H9 (cell line): ENCODE measurements around the gene CC2D1A. TPM values are rescaled to one million over a fixed set of nuclear protein-coding genes. Genes with fewer than 3 reads are reported as not detected.

Experiments
- DNase-seq: peaks from one replicate; pipeline ENCODE4 v3.0.0-alpha.2; 2017
- H2AFZ ChIP-seq: one replicate; pipeline ENCODE4 v1.6.1; 2013; ENCODE audit warnings: mild to moderate bottlenecking, low read length, control low read depth, moderate library complexity
- H2AK5ac ChIP-seq: 2 replicates; pipeline ENCODE4 v1.6.1; 2013; ENCODE audit warnings: low read length, control low read depth, mixed read lengths; ENCODE audit not compliant: insufficient read length
- H2BK120ac ChIP-seq: one replicate; pipeline ENCODE4 v1.6.1; 2013; ENCODE audit warnings: low read depth, mild to moderate bottlenecking, low read length, control low read depth, inconsistent platforms; ENCODE audit not compliant: poor library complexity, severe bottlenecking
- H2BK12ac ChIP-seq: 2 replicates; pipeline ENCODE4 v1.6.1; 2013; ENCODE audit warnings: low read length, control low read depth, mixed read lengths, low read depth; ENCODE audit not compliant: insufficient read length
- H2BK15ac ChIP-seq: 2 replicates; pipeline ENCODE4 v1.6.1; 2013; ENCODE audit warnings: low read depth, low read length, control low read depth
- H2BK20ac ChIP-seq: one replicate; pipeline ENCODE4 v1.6.1; 2013; ENCODE audit warnings: low read depth, mild to moderate bottlenecking, low read length, control low read depth, inconsistent platforms; ENCODE audit not compliant: poor library complexity, severe bottlenecking
- H2BK5ac ChIP-seq: 2 replicates; pipeline ENCODE4 v1.6.1; 2013; ENCODE audit warnings: low read length, control low read depth, mixed read lengths; ENCODE audit not compliant: insufficient read length
- H3K14ac ChIP-seq: 2 replicates; pipeline ENCODE4 v1.6.1; 2013; ENCODE audit warnings: low read length, control low read depth; ENCODE audit not compliant: insufficient read depth
- H3K18ac ChIP-seq: 2 replicates; pipeline ENCODE4 v1.6.1; 2013; ENCODE audit warnings: low read depth, mild to moderate bottlenecking, mixed read lengths, low read length, control low read depth; ENCODE audit not compliant: insufficient read length
- H3K23ac ChIP-seq: 2 replicates; pipeline ENCODE4 v1.6.1; 2013; ENCODE audit warnings: low read length, control low read depth, mixed read lengths, low read depth; ENCODE audit not compliant: insufficient read length
- H3K23me2 ChIP-seq: 2 replicates; pipeline ENCODE4 v1.6.1; 2013; ENCODE audit warnings: low read depth, mild to moderate bottlenecking, mixed read lengths, low read length, control low read depth; ENCODE audit not compliant: insufficient read length, poor library complexity, severe bottlenecking
- H3K27ac ChIP-seq: 2 replicates; pipeline ENCODE4 v1.5.1; 2013; ENCODE audit warnings: low read length, control low read depth, mixed read lengths, low read depth; ENCODE audit not compliant: insufficient read length
- H3K27me3 ChIP-seq: 2 replicates; pipeline ENCODE4 v1.6.1; 2013; ENCODE audit warnings: low read length, control low read depth, inconsistent platforms; ENCODE audit not compliant: insufficient read depth
- H3K4ac ChIP-seq: 2 replicates; pipeline ENCODE4 v1.6.1; 2013; ENCODE audit warnings: low read depth, mild to moderate bottlenecking, control low read depth, inconsistent platforms, low read length, moderate library complexity
- H3K4me1 ChIP-seq: 2 replicates; pipeline ENCODE4 v1.6.1; 2013; ENCODE audit warnings: low read length, control low read depth, inconsistent platforms; ENCODE audit not compliant: insufficient read depth
- H3K4me2 ChIP-seq: 2 replicates; pipeline ENCODE4 v1.6.1; 2013; ENCODE audit warnings: low read length, control low read depth, mixed read lengths; ENCODE audit not compliant: insufficient read length, insufficient read depth
- H3K56ac ChIP-seq: 2 replicates; pipeline ENCODE4 v1.6.1; 2013; ENCODE audit warnings: low read depth, mild to moderate bottlenecking, mixed read lengths, low read length, control low read depth; ENCODE audit not compliant: insufficient read length
- H3K79me1 ChIP-seq: 2 replicates; pipeline ENCODE4 v1.6.1; 2013; ENCODE audit warnings: low read depth, mild to moderate bottlenecking, moderate library complexity, low read length, control low read depth, inconsistent platforms; ENCODE audit not compliant: insufficient read depth, poor library complexity, severe bottlenecking
- H3K79me2 ChIP-seq: 2 replicates; pipeline ENCODE4 v1.6.1; 2013; ENCODE audit warnings: low read length, control low read depth, inconsistent platforms; ENCODE audit not compliant: insufficient read depth
- H3K9ac ChIP-seq: 2 replicates; pipeline ENCODE4 v1.6.1; 2013; ENCODE audit warnings: low read length, control low read depth, mixed read lengths; ENCODE audit not compliant: insufficient read length; ENCODE audit errors: extremely low read depth
- H3K9me3 ChIP-seq: one replicate; pipeline ENCODE4 v1.6.1; 2013; ENCODE audit warnings: low read depth, low read length, inconsistent platforms; ENCODE audit not compliant: control insufficient read depth
- H3T11ph ChIP-seq: one replicate; pipeline ENCODE4 v1.6.1; 2013; ENCODE audit warnings: mild to moderate bottlenecking, low read length, control low read depth, inconsistent platforms
- H4K20me1 ChIP-seq: one replicate; pipeline ENCODE4 v1.6.1; 2013; ENCODE audit not compliant: control insufficient read depth, insufficient read length, insufficient read depth
- H4K5ac ChIP-seq: 2 replicates; pipeline ENCODE4 v1.6.1; 2013; ENCODE audit warnings: low read depth, mild to moderate bottlenecking, mixed read lengths, low read length, control low read depth; ENCODE audit not compliant: insufficient read length
- H4K8ac ChIP-seq: replicated peaks from 2 replicates; pipeline ENCODE4 v1.6.1; 2013; ENCODE audit warnings: low read length, control low read depth, mixed read lengths, low read depth; ENCODE audit not compliant: insufficient read length
- H4K91ac ChIP-seq: 2 replicates; pipeline ENCODE4 v1.6.1; 2013; ENCODE audit warnings: low read depth, mild to moderate bottlenecking, moderate library complexity, mixed read lengths, low read length, control low read depth; ENCODE audit not compliant: insufficient read length
- H3K27ac Mint-ChIP-seq, 3 experiments: 2 replicates in 2 of 3; 3 replicates in 1 of 3; pipeline ENCODE4 v1.8.0; 2020 to 2021; ENCODE audit warnings: mixed read lengths in 3 of 3, mild to moderate bottlenecking in 1 of 3, moderate library complexity in 1 of 3
- H3K27me3 Mint-ChIP-seq: 2 replicates; pipeline ENCODE4 v1.8.0; 2021; ENCODE audit warnings: low read depth, mild to moderate bottlenecking, moderate library complexity, mixed read lengths
- H3K36me3 Mint-ChIP-seq, 3 experiments: 2 replicates in 2 of 3; 3 replicates in 1 of 3; pipeline ENCODE4 v1.8.0; 2020 to 2021; ENCODE audit warnings: low read depth in 3 of 3, mixed read lengths in 3 of 3; ENCODE audit not compliant: insufficient read depth in 1 of 3
- H3K4me1 Mint-ChIP-seq, 2 experiments: 2 replicates each; pipeline ENCODE4 v1.8.0; 2020; ENCODE audit warnings: mixed read lengths in 2 of 2
- H3K4me3 Mint-ChIP-seq, 2 experiments: 2 replicates in 1 of 2; 3 replicates in 1 of 2; pipeline ENCODE4 v1.8.0; 2020 to 2021; ENCODE audit warnings: mild to moderate bottlenecking in 2 of 2, mixed read lengths in 2 of 2, moderate library complexity in 1 of 2
- H3K9me3 Mint-ChIP-seq, 2 experiments: 2 replicates in 1 of 2; 3 replicates in 1 of 2; pipeline ENCODE4 v1.8.0; 2020; ENCODE audit warnings: mild to moderate bottlenecking in 2 of 2, mixed read lengths in 2 of 2, moderate library complexity in 1 of 2
- WGBS: extraction: QIAGEN DNeasy Blood & Tissue Kit; methylation state at CpG from one replicate; pipeline ENCODE4 v1.1.7; 2013; ENCODE audit warnings: missing lambda C conversion rate, low lambda C conversion rate, mixed read lengths; ENCODE audit not compliant: insufficient read length; ENCODE audit errors: extremely low coverage; 5-methylcytosine and 5-hydroxymethylcytosine counted together
- total RNA-seq: library from RNA; stranded (reverse); gene quantifications from 2 replicates; pipeline ENCODE4 v1.2.1, GENCODE V29; 2021
- TF ChIP-seq, protein P1 (sequence below): fragments of 200-600 bp; sonication (generic); conservative IDR thresholded peaks from 3 replicates; pipeline ENCODE4 v1.8.0; 2021; ENCODE audit warnings: antibody characterized with exemption, mild to moderate bottlenecking

CC2D1A gene
- total RNA-seq, 1 experiment from 2014 or later, result 48.5 TPM

GRCh38 chr19:13926010-13926409, 20.0 kb downstream of the CC2D1A start:
- no peak overlapping the region for H3K56ac ChIP-seq
- no peak overlapping the region for H2AK5ac ChIP-seq
- WGBS, result no CpG with 5 or more reads among the region's 4 CpGs
- Mint-ChIP-seq H3K27ac (no peak overlapping the region), H3K4me1 (no peaks in the 10 kb centered on the region), H3K36me3 (peaks cover 37 to 67% (median 60%) of the 10 kb centered on the region in 3 experiments), H3K9me3 (peaks cover 2 to 6% of the 10 kb centered on the region in 2 experiments; a peak in 4 of 5 replicates), H3K27me3 (no peaks in the 10 kb centered on the region), H3K4me3 (no peak overlapping the region)
- no peak overlapping the region for H3K4ac ChIP-seq
- no peak overlapping the region for H3K18ac ChIP-seq
- no peak overlapping the region for H3T11ph ChIP-seq
- H2BK5ac ChIP-seq, result no peak overlapping the region
- H4K5ac ChIP-seq, result no peak overlapping the region
- no peak overlapping the region for H3K23ac ChIP-seq
- no peaks in the 10 kb centered on the region for H4K20me1 ChIP-seq
- H2BK120ac ChIP-seq, result no peak overlapping the region
- no peak overlapping the region for H4K91ac ChIP-seq
- no peak overlapping the region for H2AFZ ChIP-seq
- no peak overlapping the region for H3K27ac ChIP-seq
- H3K27me3 ChIP-seq, result no peaks in the 10 kb centered on the region
- no peak overlapping the region for H2BK20ac ChIP-seq
- DNase-seq, result no peak
- TF ChIP-seq, protein P1, sequence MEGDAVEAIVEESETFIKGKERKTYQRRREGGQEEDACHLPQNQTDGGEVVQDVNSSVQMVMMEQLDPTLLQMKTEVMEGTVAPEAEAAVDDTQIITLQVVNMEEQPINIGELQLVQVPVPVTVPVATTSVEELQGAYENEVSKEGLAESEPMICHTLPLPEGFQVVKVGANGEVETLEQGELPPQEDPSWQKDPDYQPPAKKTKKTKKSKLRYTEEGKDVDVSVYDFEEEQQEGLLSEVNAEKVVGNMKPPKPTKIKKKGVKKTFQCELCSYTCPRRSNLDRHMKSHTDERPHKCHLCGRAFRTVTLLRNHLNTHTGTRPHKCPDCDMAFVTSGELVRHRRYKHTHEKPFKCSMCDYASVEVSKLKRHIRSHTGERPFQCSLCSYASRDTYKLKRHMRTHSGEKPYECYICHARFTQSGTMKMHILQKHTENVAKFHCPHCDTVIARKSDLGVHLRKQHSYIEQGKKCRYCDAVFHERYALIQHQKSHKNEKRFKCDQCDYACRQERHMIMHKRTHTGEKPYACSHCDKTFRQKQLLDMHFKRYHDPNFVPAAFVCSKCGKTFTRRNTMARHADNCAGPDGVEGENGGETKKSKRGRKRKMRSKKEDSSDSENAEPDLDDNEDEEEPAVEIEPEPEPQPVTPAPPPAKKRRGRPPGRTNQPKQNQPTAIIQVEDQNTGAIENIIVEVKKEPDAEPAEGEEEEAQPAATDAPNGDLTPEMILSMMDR, result no peak
- H4K8ac ChIP-seq, result no peak overlapping the region
- H3K79me1 ChIP-seq, result no peaks in the 10 kb centered on the region
- H3K79me2 ChIP-seq, result no peaks in the 10 kb centered on the region
- no peak overlapping the region for H2BK12ac ChIP-seq
- H2BK15ac ChIP-seq, result no peak overlapping the region
- H3K23me2 ChIP-seq, result no peaks in the 10 kb centered on the region
- H3K4me2 ChIP-seq, result no peak overlapping the region
- peaks cover under 1% of the 10 kb centered on the region for H3K9me3 ChIP-seq
- no peak overlapping the region for H3K9ac ChIP-seq
- H3K4me1 ChIP-seq, result no peaks in the 10 kb centered on the region; the same call in 1 of the 2 replicates
- no peak overlapping the region for H3K14ac ChIP-seq
